Activated naive CD8-positive, alpha-beta T cell treated with anti-CD3 and anti-CD28 coated beads, Interleukin-2, amount 10 ng/mL, durations not matched to agents 7 days and 5 days (primary cell): ENCODE measurements around the gene SRPK2. TPM values are rescaled to one million over a fixed set of nuclear protein-coding genes. Genes with fewer than 3 reads are reported as not detected.
"Not testable (repeated sequence)": the region's sequence is repeated elsewhere in the genome, so short reads cannot be mapped to it uniquely, and the experiment has no call there.

Experiments used
- ATAC-seq: fragments of 150-1000 bp; cut with Tn5 transposase; one replicate; pipeline ENCODE4 v1.10.0; 2021; ENCODE audit warnings: low read depth, moderate library complexity
- POLR2A ChIA-PET: fragments of 350-600 bp; sonication (Branson Sonifier 250); formaldehyde crosslinking; loops from one replicate; lab custom pipeline; 2021; ENCODE audit warnings: antibody characterized with exemption; lab: Charles Lee
- DNase-seq: peaks from one replicate; pipeline ENCODE4 v3.0.0; 2021
- H3K27ac Mint-ChIP-seq: one replicate; pipeline ENCODE4 v1.8.0; 2022; ENCODE audit warnings: mild to moderate bottlenecking, mixed read lengths
- H3K27me3 Mint-ChIP-seq: one replicate; pipeline ENCODE4 v1.8.0; 2022; ENCODE audit warnings: mild to moderate bottlenecking, moderate library complexity, mixed read lengths
- H3K36me3 Mint-ChIP-seq: one replicate; pipeline ENCODE4 v1.8.0; 2021; ENCODE audit warnings: mild to moderate bottlenecking, mixed read lengths
- H3K4me1 Mint-ChIP-seq: one replicate; pipeline ENCODE4 v1.8.0; 2021; ENCODE audit warnings: mixed read lengths
- H3K4me3 Mint-ChIP-seq: one replicate; pipeline ENCODE4 v1.8.0; 2022; ENCODE audit warnings: mild to moderate bottlenecking, moderate library complexity, mixed read lengths
- H3K9me3 Mint-ChIP-seq: one replicate; pipeline ENCODE4 v1.8.0; 2021; ENCODE audit warnings: mixed read lengths
- total RNA-seq, 2 experiments: library from RNA; stranded (reverse); gene quantifications; one replicate each; pipeline ENCODE4 v1.2.3, GENCODE V29; 2021

SRPK2 gene
- total RNA-seq, 2 experiments from 2014 or later, result 38.5 to 41.0 TPM

DNA sequence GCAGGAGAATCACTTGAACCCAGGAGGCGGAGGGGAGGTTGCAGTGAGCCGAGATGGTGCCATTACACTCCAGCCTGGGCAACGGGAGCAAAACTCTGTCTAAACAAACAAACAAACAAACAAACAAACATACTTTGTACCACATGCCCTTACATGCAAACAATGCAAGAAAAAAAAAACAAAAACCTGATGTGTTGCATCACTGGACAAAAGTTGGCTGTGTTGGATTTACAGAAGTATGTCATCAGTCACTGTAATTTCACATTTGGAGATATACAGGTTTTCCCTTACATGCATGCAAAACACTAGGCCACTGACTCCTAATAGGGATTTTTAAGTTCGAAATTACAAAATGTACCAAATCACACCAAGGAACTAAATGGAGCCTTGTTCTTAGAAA, 138.5 kb downstream of the SRPK2 start:
- ATAC-seq (no peak), DNase-seq (no peak)
- H3K27ac Mint-ChIP-seq, result no peak overlapping the region
- H3K4me1 Mint-ChIP-seq, result peaks cover 3% of the 10 kb centered on the region
- H3K4me3 Mint-ChIP-seq, result no peak overlapping the region
- POLR2A ChIA-PET, result no interaction called here
- H3K27me3 Mint-ChIP-seq, result no peaks in the 10 kb centered on the region
- H3K36me3 Mint-ChIP-seq, result peaks cover 2% of the 10 kb centered on the region
- H3K9me3 Mint-ChIP-seq, result no peaks in the 10 kb centered on the region

DNA sequence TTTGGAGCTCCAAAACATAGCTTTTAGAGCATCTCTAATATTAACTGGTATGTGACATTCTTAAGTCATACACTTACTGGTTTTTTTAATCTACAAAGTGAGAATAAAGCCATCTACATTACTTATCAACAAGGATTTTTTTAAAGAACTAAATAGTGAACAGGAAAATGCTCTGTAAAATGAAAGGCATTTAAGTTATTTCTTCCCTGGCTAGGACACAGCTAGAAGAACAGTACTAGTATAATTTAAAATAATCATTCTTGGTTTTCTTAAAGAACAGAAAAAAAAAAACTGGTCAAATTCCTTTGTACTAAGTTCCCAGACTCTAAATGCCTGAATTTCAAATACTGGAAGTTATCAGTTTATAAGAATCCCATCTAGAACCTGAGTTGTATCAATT, 139.5 kb downstream of the SRPK2 start:
- ATAC-seq, result no peak
- POLR2A ChIA-PET, result no interaction called here
- no peaks in the 10 kb centered on the region for H3K27me3 Mint-ChIP-seq

DNA sequence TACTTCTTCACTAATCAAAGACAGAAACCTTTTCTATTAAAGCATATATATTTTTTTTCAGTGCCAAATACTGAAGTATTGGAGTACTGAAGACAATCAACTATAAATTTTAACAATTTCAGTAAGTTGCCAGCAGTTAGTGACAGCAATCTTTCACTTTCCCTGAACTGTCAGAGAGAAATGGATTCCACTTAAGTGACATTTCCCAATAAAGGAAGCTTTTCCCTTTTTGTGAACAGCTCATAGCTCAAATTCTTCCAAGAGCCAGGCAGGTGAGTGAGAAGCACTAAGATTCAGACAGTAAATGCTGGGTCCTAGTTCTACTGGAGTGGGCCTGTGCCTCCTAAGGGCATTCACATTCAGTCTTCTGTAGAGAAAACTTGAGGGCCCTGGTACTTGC, 142.0 kb downstream of the SRPK2 start:
- ATAC-seq (no peak), DNase-seq (no peak)
- no peak overlapping the region for H3K4me3 Mint-ChIP-seq
- POLR2A ChIA-PET, result no interaction called here
- no peak overlapping the region for H3K27ac Mint-ChIP-seq
- H3K36me3 Mint-ChIP-seq, result peaks cover 1% of the 10 kb centered on the region
- H3K4me1 Mint-ChIP-seq, result peaks cover 3% of the 10 kb centered on the region
- no peaks in the 10 kb centered on the region for H3K27me3 Mint-ChIP-seq
- no peaks in the 10 kb centered on the region for H3K9me3 Mint-ChIP-seq

More for the DNA sequence above, 139.5 kb downstream of the SRPK2 start:
- Mint-ChIP-seq H3K27ac (no peak overlapping the region), H3K36me3 (peaks cover 2% of the 10 kb centered on the region), H3K4me3 (no peak overlapping the region), H3K9me3 (no peaks in the 10 kb centered on the region), H3K4me1 (peaks cover 3% of the 10 kb centered on the region)
- no peak for DNase-seq

- H3K27me3 Mint-ChIP-seq, result no peaks in the 10 kb centered on the region
- ATAC-seq (no peak), DNase-seq (no peak)
- POLR2A ChIA-PET, result no interaction called here
- H3K4me3 Mint-ChIP-seq, result no peak overlapping the region
- H3K27ac Mint-ChIP-seq, result no peak overlapping the region
- peaks cover 3% of the 10 kb centered on the region for H3K4me1 Mint-ChIP-seq
- H3K9me3 Mint-ChIP-seq, result no peaks in the 10 kb centered on the region
- peaks cover 1% of the 10 kb centered on the region for H3K36me3 Mint-ChIP-seq
Observed at GRCh38 chr7:105246256-105246655, 142.5 kb downstream of the SRPK2 start.

- no peaks in the 10 kb centered on the region for H3K27me3 Mint-ChIP-seq
- no peak overlapping the region for H3K27ac Mint-ChIP-seq
- H3K4me3 Mint-ChIP-seq, result no peak overlapping the region
- ATAC-seq (no peak), DNase-seq (no peak)
- peaks cover 1% of the 10 kb centered on the region for H3K36me3 Mint-ChIP-seq
- POLR2A ChIA-PET, result no interaction called here
- no peaks in the 10 kb centered on the region for H3K4me1 Mint-ChIP-seq
- H3K9me3 Mint-ChIP-seq, result no peaks in the 10 kb centered on the region
Observed at GRCh38 chr7:105245398-105246114, 143.2 kb downstream of the SRPK2 start.

GRCh38 chr7:105244594-105244993, 144.1 kb downstream of the SRPK2 start:
- Mint-ChIP-seq H3K27ac (no peak overlapping the region), H3K27me3 (no peaks in the 10 kb centered on the region), H3K36me3 (peaks cover 1% of the 10 kb centered on the region), H3K4me3 (no peak overlapping the region), H3K9me3 (no peaks in the 10 kb centered on the region), H3K4me1 (no peaks in the 10 kb centered on the region)
- POLR2A ChIA-PET, result no interaction called here
- ATAC-seq (no peak), DNase-seq (no peak)

DNA sequence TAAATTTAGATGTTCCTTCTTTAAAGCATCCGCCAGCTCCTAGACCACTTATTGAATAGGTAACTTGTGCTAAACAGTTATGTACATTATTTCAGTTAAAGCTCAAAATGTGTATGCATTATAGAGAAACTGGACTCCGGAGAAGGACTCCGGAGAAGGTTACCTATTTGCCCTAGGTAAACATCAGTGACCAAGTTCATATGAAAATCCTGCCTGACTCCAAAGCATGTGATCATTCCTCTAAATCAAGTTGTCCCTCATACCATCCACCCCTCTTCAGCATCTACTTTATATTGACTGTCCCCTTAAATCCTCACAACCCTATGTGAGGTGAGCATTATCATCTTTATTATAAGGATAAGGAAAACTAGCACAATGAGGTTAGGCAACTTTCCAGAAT, 147.5 kb downstream of the SRPK2 start:
- Mint-ChIP-seq H3K4me3 (no peak overlapping the region), H3K9me3 (no peaks in the 10 kb centered on the region), H3K36me3 (peaks cover 1% of the 10 kb centered on the region), H3K27me3 (no peaks in the 10 kb centered on the region), H3K27ac (no peak overlapping the region), H3K4me1 (peaks cover 1% of the 10 kb centered on the region)
- POLR2A ChIA-PET, result no interaction called here
- ATAC-seq (no peak), DNase-seq (no peak)

DNA sequence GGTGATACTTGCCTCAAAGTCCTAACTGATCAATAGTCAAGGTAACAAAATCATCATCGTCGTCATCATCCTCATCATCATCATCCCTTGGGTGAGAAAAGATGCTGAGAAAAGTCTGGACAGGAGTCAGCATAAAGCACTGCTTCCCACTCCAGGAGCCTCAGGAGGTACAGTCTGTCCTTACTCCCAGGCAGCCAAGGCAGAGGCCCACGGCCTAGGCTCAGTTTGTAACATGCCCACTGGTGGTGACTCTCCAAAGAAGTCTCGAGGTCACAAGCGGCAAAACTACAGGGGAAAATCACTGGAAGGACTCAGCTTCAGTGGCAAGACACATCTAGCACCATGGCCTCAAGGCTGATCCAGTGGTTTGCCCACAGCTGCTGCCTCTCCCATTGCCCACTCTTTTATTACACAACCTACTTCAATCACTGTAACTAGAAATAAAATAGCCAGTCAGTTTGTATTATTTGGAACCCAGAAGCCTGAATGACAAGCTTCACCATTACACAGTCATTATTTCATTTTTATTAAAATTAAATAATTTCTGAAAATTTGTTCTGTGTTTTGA, 150.4 kb downstream of the SRPK2 start:
- no peak overlapping the region for H3K27ac Mint-ChIP-seq
- H3K4me1 Mint-ChIP-seq, result peaks cover 5% of the 10 kb centered on the region
- no peak overlapping the region for H3K4me3 Mint-ChIP-seq
- POLR2A ChIA-PET, result no interaction called here
- H3K27me3 Mint-ChIP-seq, result no peaks in the 10 kb centered on the region
- peaks cover 1% of the 10 kb centered on the region for H3K36me3 Mint-ChIP-seq
- H3K9me3 Mint-ChIP-seq, result no peaks in the 10 kb centered on the region
- no peak for DNase-seq
- ATAC-seq, result no peak

GRCh38 chr7:105234886-105235285, 153.8 kb downstream of the SRPK2 start:
- Mint-ChIP-seq H3K27ac (no peak overlapping the region), H3K4me3 (no peak overlapping the region), H3K27me3 (no peaks in the 10 kb centered on the region), H3K36me3 (peaks cover 8% of the 10 kb centered on the region), H3K9me3 (no peaks in the 10 kb centered on the region), H3K4me1 (peaks cover 5% of the 10 kb centered on the region)
- DNase-seq (no peak), ATAC-seq (no peak)
- POLR2A ChIA-PET, result no interaction called here

- H3K36me3 Mint-ChIP-seq, H3K4me1 Mint-ChIP-seq, H3K9me3 Mint-ChIP-seq, DNase-seq, ATAC-seq, H3K27me3 Mint-ChIP-seq, POLR2A ChIA-PET, H3K4me3 Mint-ChIP-seq, H3K27ac Mint-ChIP-seq: not testable (repeated sequence)
Observed at GRCh38 chr7:105232829-105233291, 155.9 kb downstream of the SRPK2 start.

GRCh38 chr7:105230486-105230885, 158.2 kb downstream of the SRPK2 start:
- ATAC-seq, result no peak
- Mint-ChIP-seq H3K27me3 (no peaks in the 10 kb centered on the region), H3K4me3 (no peak overlapping the region), H3K4me1 (no peaks in the 10 kb centered on the region), H3K9me3 (peaks cover 3% of the 10 kb centered on the region), H3K36me3 (peaks cover 10% of the 10 kb centered on the region), H3K27ac (no peak overlapping the region)
- POLR2A ChIA-PET, result no interaction called here
- no peak for DNase-seq

DNA sequence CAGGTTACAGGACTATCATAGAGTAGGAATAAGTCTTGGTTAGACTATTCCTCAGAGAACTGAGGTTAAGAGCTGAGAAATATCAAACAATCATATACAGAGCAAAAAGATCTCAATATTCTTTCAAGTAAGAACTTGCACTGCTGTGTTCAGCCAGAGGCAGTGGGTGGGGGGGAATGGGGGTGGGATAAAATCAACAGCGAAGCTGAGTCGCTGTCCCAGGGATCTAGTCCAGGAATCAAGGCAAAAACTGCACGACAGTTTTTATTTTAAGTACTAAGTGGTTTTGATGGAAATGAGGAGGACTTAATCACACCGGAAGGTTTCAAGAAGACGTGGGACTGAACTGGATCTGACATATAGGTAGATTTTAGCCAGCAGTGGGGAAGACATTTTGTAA, 159.1 kb downstream of the SRPK2 start:
- Mint-ChIP-seq H3K4me1 (peaks cover 6% of the 10 kb centered on the region), H3K36me3 (peaks cover 10% of the 10 kb centered on the region), H3K27ac (no peak overlapping the region), H3K27me3 (no peaks in the 10 kb centered on the region), H3K4me3 (no peak overlapping the region), H3K9me3 (peaks cover 3% of the 10 kb centered on the region)
- ATAC-seq, result no peak
- DNase-seq, result no peak
- POLR2A ChIA-PET, result no interaction called here

GRCh38 chr7:105228555-105228954, 160.2 kb downstream of the SRPK2 start:
- H3K27me3 Mint-ChIP-seq, result no peaks in the 10 kb centered on the region
- ATAC-seq (no peak), DNase-seq (no peak)
- peaks cover 3% of the 10 kb centered on the region for H3K9me3 Mint-ChIP-seq
- POLR2A ChIA-PET, result no interaction called here
- H3K4me1 Mint-ChIP-seq, result peaks cover 6% of the 10 kb centered on the region
- H3K27ac Mint-ChIP-seq, result no peak overlapping the region
- no peak overlapping the region for H3K4me3 Mint-ChIP-seq
- peaks cover 10% of the 10 kb centered on the region for H3K36me3 Mint-ChIP-seq

- DNase-seq (no peak), ATAC-seq (no peak)
- H3K36me3 Mint-ChIP-seq, result peaks cover 9% of the 10 kb centered on the region
- H3K27ac Mint-ChIP-seq, result no peak overlapping the region
- H3K4me3 Mint-ChIP-seq, result no peak overlapping the region
- peaks cover 11% of the 10 kb centered on the region for H3K4me1 Mint-ChIP-seq
- H3K9me3 Mint-ChIP-seq, result peaks cover 3% of the 10 kb centered on the region
- H3K27me3 Mint-ChIP-seq, result no peaks in the 10 kb centered on the region
- POLR2A ChIA-PET, result no interaction called here
Observed at GRCh38 chr7:105227391-105227790, 161.3 kb downstream of the SRPK2 start.
